Uterine smooth muscle cell (primary cell): ENCODE results near the gene HSFX3. TPM values are rescaled to one million over a fixed set of nuclear protein-coding genes. Genes with fewer than 3 reads are reported as not detected.

Experiments used
- total RNA-seq: library from RNA; depleted of rRNA; stranded (reverse); fragments of >200 nt; gene quantifications from 2 replicates; pipeline ENCODE4 v1.2.3, GENCODE V29; 2014

The HSFX3 gene, protein sequence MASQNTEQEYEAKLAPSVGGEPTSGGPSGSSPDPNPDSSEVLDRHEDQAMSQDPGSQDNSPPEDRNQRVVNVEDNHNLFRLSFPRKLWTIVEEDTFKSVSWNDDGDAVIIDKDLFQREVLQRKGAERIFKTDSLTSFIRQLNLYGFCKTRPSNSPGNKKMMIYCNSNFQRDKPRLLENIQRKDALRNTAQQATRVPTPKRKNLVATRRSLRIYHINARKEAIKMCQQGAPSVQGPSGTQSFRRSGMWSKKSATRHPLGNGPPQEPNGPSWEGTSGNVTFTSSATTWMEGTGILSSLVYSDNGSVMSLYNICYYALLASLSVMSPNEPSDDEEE
- not detected in 2 replicates for total RNA-seq

DNA sequence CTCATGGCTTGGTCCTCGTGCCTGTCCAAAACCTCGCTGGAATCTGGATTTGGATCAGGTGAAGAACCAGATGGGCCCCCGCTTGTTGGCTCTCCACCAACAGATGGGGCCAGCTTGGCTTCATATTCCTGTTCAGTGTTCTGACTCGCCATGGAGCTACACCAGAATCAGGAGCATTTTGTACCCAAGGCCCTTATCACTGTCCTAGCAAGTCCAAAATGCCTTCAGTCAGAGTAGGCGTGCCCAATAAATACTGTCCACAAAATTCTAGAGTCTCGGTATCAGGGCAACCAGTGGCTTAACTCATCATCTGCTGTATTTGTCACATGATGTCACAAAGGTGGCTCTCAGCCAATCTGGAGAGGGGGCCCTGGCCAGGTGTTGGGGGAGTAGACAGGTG, at the start of gene HSFX3:
Gene HSFX3 (minus strand): TSS at position 224 of the 400 bp plus-strand sequence. CDS start 72 bp downstream, at position 152.

DNA sequence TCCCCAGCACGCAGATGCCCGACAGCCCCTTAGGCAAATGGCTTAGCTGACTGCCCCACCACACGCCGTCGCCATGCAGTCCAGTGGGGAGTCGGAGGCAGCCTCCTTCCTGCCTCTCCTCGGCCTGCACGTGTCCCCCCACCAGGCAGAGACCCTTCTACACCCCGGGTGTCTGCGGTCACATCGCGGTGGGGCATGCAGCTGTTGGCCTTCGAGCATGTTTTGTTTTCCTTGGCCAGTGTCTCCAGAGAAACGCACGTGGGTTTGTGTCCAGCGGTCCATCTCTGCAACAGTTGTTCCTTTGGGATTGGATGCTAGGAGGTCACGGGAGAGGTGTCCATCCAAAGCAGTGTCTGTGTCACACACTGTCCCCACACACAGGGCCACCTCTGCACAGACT, 45.5 kb upstream of the HSFX3 start, which contains the start of gene HSFX2:
Gene HSFX2 (minus strand): TSS at position 101 of the 400 bp plus-strand sequence. CDS start 614 bp downstream, outside the sequence.

DNA sequence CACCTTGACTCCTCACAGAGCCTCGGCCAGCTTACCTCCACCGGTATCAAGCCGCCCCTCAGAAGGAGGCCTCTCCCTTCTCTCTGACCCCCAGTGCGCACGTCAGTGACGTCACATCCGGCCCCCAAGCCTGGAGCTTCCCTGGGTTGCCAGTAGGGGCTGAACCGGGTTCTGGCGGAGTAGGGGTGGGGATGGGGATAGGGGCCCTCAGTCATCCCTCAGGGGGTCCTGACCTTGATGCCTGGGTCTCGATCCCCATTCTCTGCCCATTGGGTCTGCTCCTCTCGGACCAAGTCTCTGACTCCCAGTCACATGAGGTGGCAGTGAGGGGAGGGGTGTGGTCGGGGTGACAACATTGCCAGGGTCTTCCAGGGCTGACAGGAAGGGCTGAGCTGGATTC, 37.6 kb upstream of the HSFX3 start, which contains the start of gene MAGEA9B:
Gene MAGEA9B (minus strand): TSS at position 101 of the 400 bp plus-strand sequence. CDS start 4,280 bp downstream, outside the sequence.

DNA sequence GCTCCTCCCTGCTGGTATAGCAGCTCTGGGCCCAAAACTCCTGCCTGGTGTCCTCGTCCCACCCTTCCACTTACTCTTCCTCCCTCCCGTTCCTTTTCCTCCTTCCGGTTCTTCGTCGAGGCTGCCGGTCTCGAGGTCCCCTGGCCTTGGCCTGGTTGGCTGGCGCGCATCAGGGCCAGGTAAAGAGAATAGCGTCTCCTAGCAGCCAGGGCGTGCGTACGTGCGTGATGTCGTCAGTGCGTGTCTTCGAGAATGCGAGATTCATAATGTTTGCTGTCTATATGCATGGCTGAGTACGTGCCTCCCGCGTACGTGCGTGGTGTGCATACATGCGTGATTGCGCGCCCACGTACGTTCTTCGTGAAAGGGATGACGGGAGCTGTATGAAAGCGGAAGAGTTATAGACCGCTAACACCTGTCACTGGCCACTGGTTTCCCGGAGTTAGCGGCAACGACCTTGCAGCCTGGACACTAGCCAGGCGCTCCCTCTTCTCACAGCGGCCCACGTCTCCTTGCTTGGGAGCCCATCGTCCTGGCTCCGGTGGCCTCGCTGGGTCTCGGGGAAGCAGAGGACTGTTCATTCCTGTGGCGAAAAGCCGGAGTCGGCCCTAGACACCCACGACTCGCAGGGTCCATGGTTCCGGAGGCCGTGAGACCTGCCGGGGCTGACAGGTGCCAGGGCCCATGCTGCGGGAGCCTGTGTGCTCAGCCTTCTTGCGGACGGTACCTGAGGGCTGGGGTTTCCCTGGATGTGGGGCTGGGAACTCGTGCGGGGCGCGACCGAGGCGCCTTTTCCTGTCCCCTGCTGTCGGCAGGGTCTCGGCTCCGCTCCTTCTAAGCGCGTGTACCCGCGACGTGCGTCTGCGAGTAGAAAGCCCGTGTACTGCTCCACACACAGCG, 8.9 kb downstream of the HSFX3 start, which contains the start of gene EOLA1:
Gene EOLA1 (plus strand): TSS at position 392 of the 900 bp plus-strand sequence. CDS start 4,619 bp downstream, outside the sequence.

DNA sequence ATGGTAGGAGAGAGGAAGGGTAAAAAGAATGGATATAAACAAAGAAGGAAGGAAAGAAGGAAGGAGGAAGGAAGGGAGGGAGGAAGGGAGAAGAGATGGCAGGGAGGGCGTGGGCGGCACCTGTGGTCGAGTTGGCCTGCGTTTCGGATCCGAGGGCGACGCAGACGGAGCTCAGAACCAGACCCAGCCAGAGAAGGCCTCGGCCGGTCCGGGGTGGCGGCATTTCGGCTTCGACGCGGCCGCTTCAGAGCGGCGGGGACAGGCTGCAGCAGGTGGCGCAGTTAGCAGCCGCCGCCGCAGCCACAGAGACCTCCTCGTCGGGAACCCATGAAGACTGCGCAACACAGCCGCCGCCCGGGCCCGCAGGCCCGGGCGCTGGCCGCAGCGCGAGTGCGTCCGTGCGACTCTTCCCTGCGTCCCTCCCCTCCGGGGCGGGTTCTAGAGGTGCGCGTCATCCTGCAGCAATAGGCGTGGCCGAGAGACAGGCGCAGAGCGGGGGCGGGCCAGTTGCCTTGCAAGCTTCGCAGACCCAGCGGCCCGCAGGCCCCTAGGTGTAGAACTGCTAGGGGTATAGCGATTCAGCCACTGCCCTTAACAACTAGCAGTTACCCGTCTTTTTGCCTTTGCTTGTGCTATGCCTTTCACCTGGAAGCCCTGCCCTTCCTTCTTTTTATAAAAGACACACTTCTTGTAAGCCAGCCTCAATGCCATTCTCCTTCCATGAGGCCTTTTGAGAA, 44.6 kb downstream of the HSFX3 start, which contains the start of gene IDS:
Gene IDS (minus strand): TSS at position 392 of the 737 bp plus-strand sequence. CDS start 169 bp downstream, at position 223.

Other genes with a start within 250 kb of the HSFX3 start
- 34.4 and 59.9 TPM in 2 replicates for gene IDS, start 44.6 kb downstream of the HSFX3 start, total RNA-seq
- gene EOLA1, start 8.9 kb downstream of the HSFX3 start, total RNA-seq = 14.9 and 16.0 TPM in 2 replicates
- not detected in 2 replicates for gene MAGEA9B, start 37.5 kb upstream of the HSFX3 start, total RNA-seq
- gene HSFX2, start 45.4 kb upstream of the HSFX3 start, total RNA-seq = not detected in 2 replicates
- 16.2 and 18.9 TPM in 2 replicates for gene TMEM185A, start 81.9 kb upstream of the HSFX3 start, total RNA-seq
- gene MAGEA11, start 162.1 kb upstream of the HSFX3 start, total RNA-seq = not detected in 2 replicates
- gene HSFX1, start 224.1 kb upstream of the HSFX3 start, total RNA-seq = 1.00 TPM in 2 replicates
- gene MAGEA9, start 232.0 kb upstream of the HSFX3 start, total RNA-seq = not detected in 2 replicates